MM.1S (cell line): ENCODE results near the gene MYH14.

Experiments
- DNase-seq: peaks from one replicate; pipeline ENCODE4 v3.0.0-alpha.2; 2015
- H2AFZ ChIP-seq: fragments of 300-600 bp; sonication (generic); 2 replicates; pipeline ENCODE4 v1.6.0; 2016; ENCODE audit warnings: antibody characterized with exemption, low read length
- H3F3A ChIP-seq: fragments of 300-600 bp; sonication (generic); 2 replicates; pipeline ENCODE4 v1.6.1; 2016; ENCODE audit warnings: mild to moderate bottlenecking, antibody characterized with exemption, low read length, moderate library complexity, mixed read lengths; ENCODE audit not compliant: insufficient read depth
- H3K27ac ChIP-seq: fragments of 300-600 bp; sonication (generic); 2 replicates; pipeline ENCODE4 v1.5.1; 2016; ENCODE audit warnings: mild to moderate bottlenecking, low read length
- H3K27me3 ChIP-seq: fragments of 300-600 bp; sonication (generic); replicated peaks from 2 replicates; pipeline ENCODE4 v1.6.0; 2016; ENCODE audit warnings: low read length; ENCODE audit not compliant: insufficient read depth
- H3K36me3 ChIP-seq: fragments of 300-600 bp; sonication (generic); replicated peaks from 2 replicates; pipeline ENCODE4 v1.6.1; 2016; ENCODE audit warnings: mild to moderate bottlenecking, low read length, mixed read lengths; ENCODE audit not compliant: insufficient read depth
- H3K4me1 ChIP-seq: fragments of 300-600 bp; sonication (generic); 2 replicates; pipeline ENCODE4 v1.6.1; 2016; ENCODE audit warnings: low read length, mixed read lengths
- H3K4me2 ChIP-seq: fragments of 300-600 bp; sonication (generic); 2 replicates; pipeline ENCODE4 v1.6.0; 2016; ENCODE audit warnings: low read depth, low read length
- H3K4me3 ChIP-seq: fragments of 300-600 bp; sonication (generic); 2 replicates; pipeline ENCODE4 v1.5.1; 2016; ENCODE audit warnings: low read length, mixed read lengths
- H3K79me2 ChIP-seq: fragments of 300-600 bp; sonication (generic); 2 replicates; pipeline ENCODE4 v1.6.1; 2016; ENCODE audit warnings: mixed run types, low read length, mixed read lengths
- H3K9ac ChIP-seq: fragments of 300-600 bp; sonication (generic); 2 replicates; pipeline ENCODE4 v1.6.1; 2016; ENCODE audit warnings: low read length, mixed read lengths
- H3K9me2 ChIP-seq: fragments of 300-600 bp; sonication (generic); replicated peaks from 2 replicates; pipeline ENCODE4 v1.6.1; 2016; ENCODE audit warnings: mild to moderate bottlenecking, low read length, mixed read lengths; ENCODE audit not compliant: insufficient read depth
- H3K9me3 ChIP-seq: fragments of 300-600 bp; sonication (generic); replicated peaks from 2 replicates; pipeline ENCODE4 v1.6.1; 2016; ENCODE audit warnings: mild to moderate bottlenecking, low read length, mixed read lengths; ENCODE audit not compliant: insufficient read depth
- H4K20me1 ChIP-seq: fragments of 300-600 bp; sonication (generic); 2 replicates; pipeline ENCODE4 v1.6.1; 2016; ENCODE audit warnings: mild to moderate bottlenecking, low read length, moderate library complexity, mixed read lengths; ENCODE audit not compliant: insufficient read depth
- EZH2 ChIP-seq: fragments of 300-600 bp; sonication (generic); optimal IDR thresholded peaks from 2 replicates; pipeline ENCODE3; 2017; ENCODE audit warnings: low read depth, mild to moderate bottlenecking, antibody characterized with exemption, low read length, mixed read lengths
- EZH2phosphoT487 ChIP-seq: fragments of 300-600 bp; sonication (generic); IDR thresholded peaks from 2 replicates; pipeline ENCODE4 v1.6.1; 2018; ENCODE audit warnings: antibody characterized with exemption, low read length
- TF ChIP-seq, protein P1 (sequence below): fragments of 300-600 bp; sonication (generic); IDR thresholded peaks from 2 replicates; pipeline ENCODE4 v1.5.1; 2016; ENCODE audit warnings: antibody characterized with exemption, low read length, mixed read lengths

The MYH14 gene

DNA sequence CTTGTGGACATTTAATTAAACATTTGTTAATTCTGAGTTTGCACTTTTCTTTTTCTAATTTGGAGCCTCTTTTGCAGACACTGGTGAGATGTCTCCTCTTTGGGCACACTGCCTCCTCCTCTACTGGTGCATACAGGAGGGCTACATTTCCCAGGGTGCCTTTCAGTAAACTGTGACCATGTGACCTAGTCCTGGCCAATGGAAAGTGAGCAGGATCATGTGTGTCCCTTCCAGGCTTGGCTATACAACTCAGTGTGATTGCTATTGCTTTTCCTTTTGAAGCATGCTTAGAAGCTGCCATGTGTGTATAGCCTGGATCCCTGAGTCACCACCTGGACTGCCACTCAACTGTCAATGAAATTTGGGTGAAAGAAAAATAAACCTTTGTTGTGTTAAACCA, 44.8 kb upstream of the MYH14 start:
- H3K4me1 ChIP-seq: no peaks in the 10 kb centered on the region
- no peaks in the 10 kb centered on the region for H3K36me3 ChIP-seq
- H3K79me2 ChIP-seq: no peaks in the 10 kb centered on the region
- DNase-seq: no peak
- H3K4me3 ChIP-seq: no peak overlapping the region
- H3K27me3 ChIP-seq: peaks cover 60% of the 10 kb centered on the region
- no peak overlapping the region for H3K9ac ChIP-seq
- TF ChIP-seq EZH2 (no peak), EZH2phosphoT487 (no peak)
- TF ChIP-seq, protein P1, sequence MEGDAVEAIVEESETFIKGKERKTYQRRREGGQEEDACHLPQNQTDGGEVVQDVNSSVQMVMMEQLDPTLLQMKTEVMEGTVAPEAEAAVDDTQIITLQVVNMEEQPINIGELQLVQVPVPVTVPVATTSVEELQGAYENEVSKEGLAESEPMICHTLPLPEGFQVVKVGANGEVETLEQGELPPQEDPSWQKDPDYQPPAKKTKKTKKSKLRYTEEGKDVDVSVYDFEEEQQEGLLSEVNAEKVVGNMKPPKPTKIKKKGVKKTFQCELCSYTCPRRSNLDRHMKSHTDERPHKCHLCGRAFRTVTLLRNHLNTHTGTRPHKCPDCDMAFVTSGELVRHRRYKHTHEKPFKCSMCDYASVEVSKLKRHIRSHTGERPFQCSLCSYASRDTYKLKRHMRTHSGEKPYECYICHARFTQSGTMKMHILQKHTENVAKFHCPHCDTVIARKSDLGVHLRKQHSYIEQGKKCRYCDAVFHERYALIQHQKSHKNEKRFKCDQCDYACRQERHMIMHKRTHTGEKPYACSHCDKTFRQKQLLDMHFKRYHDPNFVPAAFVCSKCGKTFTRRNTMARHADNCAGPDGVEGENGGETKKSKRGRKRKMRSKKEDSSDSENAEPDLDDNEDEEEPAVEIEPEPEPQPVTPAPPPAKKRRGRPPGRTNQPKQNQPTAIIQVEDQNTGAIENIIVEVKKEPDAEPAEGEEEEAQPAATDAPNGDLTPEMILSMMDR: no peak
- H2AFZ ChIP-seq: no peak overlapping the region
- no peak overlapping the region for H3K27ac ChIP-seq
- no peaks in the 10 kb centered on the region for H3K9me2 ChIP-seq
- H3K4me2 ChIP-seq: no peak overlapping the region
- no peaks in the 10 kb centered on the region for H4K20me1 ChIP-seq
- no peaks in the 10 kb centered on the region for H3F3A ChIP-seq
- H3K9me3 ChIP-seq: no peaks in the 10 kb centered on the region

DNA sequence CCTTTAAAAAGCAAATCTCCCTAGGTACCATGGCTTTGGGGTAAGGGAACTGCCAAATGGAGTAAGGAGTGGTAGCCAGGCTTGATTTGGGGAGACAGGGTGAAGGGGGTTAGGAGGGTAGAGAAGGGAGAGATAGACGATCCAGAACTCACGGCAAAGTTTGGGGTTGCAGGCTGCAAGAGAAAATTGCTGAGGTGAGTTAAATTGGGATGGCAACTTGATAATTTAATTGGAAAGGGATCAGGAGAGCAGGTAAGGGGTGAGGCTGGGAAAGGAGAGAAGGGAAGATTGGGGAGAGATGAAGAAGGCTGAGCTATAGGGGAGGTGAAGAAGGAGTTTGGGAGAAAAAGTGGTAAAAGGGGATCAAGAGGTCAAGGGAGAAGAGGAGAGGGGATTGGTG, 44.3 kb upstream of the MYH14 start:
- no peak for TF ChIP-seq EZH2phosphoT487
- TF ChIP-seq, protein P1: no peak
- Histone ChIP-seq H3F3A (no peaks in the 10 kb centered on the region), H3K9me2 (no peaks in the 10 kb centered on the region), H3K36me3 (no peaks in the 10 kb centered on the region), H3K9me3 (no peaks in the 10 kb centered on the region), H3K27ac (no peak overlapping the region), H3K79me2 (no peaks in the 10 kb centered on the region), H3K4me2 (no peak overlapping the region), H3K27me3 (peaks cover 61% of the 10 kb centered on the region), H3K4me1 (no peaks in the 10 kb centered on the region), H2AFZ (no peak overlapping the region), H3K4me3 (no peak overlapping the region), H3K9ac (no peak overlapping the region), H4K20me1 (no peaks in the 10 kb centered on the region)
- no peak for DNase-seq

GRCh38 chr19:50162988-50163387, 40.4 kb upstream of the MYH14 start, which contains the start of gene IZUMO2:
Gene IZUMO2 (minus strand): TSS chr19:50163281. CDS start chr19:50163194, 87 bp downstream.
- Histone ChIP-seq H3K9me3 (no peaks in the 10 kb centered on the region), H3K4me2 (no peak within 1 kb of the TSS), H3F3A (no peaks in the 10 kb centered on the region), H3K4me1 (no peaks in the 10 kb centered on the region), H3K9ac (no peak within 1 kb of the TSS), H3K27ac (no peak within 1 kb of the TSS), H4K20me1 (no peaks in the 10 kb centered on the region), H3K79me2 (no peaks in the 10 kb centered on the region), H3K36me3 (no peaks in the 10 kb centered on the region), H3K9me2 (no peaks in the 10 kb centered on the region), H2AFZ (no peak within 1 kb of the TSS), H3K27me3 (peaks cover 76% of the 10 kb centered on the region), H3K4me3 (no peak within 1 kb of the TSS)
- DNase-seq: no peak
- TF ChIP-seq, protein P1: no peak
- TF ChIP-seq EZH2phosphoT487: no peak
- TF ChIP-seq EZH2: no peak
